GM19324 (cell line): ENCODE measurements around the gene PCSK1.
"Not testable (repeated sequence)": the region's sequence is repeated elsewhere in the genome, so short reads cannot be mapped to it uniquely, and the experiment has no call there.

ENCODE experiments used
- ATAC-seq: cut with Tn5 transposase; IDR thresholded peaks from one replicate; pipeline ENCODE4 v1.9.1; 2021; ENCODE audit warnings: mild to moderate bottlenecking, moderate library complexity; ENCODE audit not compliant: unreplicated experiment, low FRiP score

The PCSK1 gene

DNA sequence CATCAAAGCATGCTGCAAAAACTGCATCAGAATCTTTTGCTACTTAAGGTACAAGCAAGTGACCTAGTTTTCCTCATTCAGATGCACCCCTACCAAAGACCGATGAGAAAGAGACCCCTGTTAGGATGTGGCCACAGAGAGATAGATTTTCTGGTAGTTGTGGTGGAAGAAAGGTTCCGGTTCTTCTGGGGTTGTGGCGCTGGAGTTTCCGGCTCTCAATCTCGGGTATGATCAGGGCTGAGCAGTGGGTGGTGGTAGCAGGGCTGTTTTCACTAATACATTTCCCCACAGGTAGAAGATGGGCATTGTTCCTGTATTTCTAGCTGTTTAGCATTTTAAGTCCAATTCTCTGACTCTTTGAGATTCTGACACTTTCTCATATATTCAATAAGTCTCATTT is 58.4 kb downstream of the PCSK1 start:
- no peak for ATAC-seq

DNA sequence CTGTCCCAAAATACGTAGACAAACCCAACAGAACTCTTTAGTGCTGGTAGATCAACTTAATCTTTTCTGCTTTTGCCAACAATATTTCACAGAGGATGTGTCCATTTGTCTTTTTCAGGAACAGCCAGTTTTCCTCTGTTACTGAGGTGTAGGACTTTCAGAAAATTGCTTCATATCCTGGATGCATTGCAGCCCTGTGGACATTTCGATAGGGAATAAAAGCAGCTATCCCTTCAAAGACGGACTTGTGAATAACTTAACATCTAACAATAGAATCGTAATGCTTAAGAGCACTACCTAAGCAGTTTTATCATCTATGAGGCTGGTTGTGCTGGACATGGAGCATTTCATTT is 59.7 kb downstream of the PCSK1 start:
- no peak for ATAC-seq

DNA sequence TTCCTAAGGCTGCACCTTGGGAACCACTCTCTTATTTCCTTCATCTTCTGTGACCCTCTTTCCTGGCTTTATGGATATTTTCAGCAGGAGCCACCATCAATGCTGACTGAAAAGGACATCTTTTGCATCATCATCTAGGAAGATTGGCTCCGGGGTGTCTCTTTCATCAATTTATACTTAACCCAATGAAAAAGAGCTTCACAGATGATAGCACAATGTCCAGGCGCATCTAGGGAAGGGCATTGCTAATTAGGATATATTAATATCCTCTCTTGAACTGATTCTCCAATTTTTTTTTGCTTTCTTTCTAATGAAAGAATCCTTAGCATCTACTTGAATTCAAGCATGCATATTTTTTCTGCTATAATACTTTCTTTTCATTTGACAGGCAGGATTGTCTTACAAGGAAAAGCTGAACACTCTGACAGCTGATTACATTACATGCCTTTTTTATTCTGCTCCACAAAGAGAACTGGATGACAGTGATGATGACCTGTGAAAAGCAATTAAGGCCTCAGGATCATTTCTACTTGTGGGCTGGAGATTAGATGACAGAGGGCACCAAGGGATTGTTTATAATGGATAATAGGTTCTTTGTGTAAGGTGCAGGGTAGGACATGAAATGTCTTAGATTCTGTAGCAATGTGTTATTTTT is 60.2 kb downstream of the PCSK1 start:
- no peak for ATAC-seq

DNA sequence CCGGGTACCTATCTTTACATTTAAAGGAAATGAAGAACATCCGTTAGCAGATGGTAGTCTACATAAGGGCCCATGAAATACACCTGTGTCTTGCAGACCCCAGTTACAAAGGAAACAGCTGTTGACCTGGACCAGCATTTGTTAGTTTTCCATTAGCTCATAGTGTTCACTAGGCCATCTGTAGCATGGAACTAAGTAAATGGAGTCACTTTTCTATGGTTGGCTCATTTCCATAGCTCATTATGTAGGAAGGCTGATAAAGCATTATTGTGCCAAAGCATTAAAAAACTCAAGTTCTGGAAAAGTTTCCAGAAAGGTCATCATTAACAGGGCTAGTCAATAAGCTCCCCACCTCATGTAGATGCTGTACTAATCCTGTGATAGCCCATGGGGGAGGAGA is 62.1 kb downstream of the PCSK1 start:
- ATAC-seq = no peak

DNA sequence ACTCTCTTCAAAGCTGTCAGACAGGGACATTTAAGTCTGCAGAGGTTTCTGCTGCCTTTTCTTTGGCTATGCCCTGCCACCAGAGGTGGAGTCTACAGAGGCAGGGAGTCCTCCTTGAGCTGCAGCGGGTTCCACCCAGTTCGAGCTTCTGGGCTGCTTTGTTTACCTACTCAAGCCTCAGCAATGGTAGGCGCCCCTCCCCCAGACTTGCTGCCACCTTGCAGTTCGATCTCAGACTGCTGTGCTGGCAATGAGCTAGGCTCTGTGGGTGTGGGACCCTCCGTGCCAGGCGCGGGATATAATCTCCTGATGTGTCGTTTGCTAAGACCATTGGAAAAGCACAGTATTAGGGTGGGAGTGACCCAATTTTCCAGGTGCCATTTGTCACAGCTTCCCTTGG is 65.7 kb downstream of the PCSK1 start:
- not testable (repeated sequence) for ATAC-seq

DNA sequence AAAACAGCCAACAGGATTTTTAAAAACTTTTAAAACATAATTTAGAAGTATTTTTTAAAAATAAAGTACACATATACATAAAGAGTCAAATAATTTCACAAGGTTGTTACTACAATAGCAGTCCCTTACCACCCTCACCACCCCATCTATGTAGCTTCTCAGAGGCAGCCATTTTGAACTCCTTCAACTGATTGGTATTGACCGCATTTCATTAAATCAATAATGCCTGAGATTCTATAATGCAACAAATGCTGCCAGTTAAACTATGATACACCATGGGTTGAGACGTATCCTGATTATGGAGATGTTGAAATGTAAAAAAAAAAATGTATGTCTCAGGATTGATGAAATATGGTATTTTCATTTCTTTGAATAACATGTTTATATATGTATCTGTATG is 78.8 kb downstream of the PCSK1 start:
- no peak for ATAC-seq

DNA sequence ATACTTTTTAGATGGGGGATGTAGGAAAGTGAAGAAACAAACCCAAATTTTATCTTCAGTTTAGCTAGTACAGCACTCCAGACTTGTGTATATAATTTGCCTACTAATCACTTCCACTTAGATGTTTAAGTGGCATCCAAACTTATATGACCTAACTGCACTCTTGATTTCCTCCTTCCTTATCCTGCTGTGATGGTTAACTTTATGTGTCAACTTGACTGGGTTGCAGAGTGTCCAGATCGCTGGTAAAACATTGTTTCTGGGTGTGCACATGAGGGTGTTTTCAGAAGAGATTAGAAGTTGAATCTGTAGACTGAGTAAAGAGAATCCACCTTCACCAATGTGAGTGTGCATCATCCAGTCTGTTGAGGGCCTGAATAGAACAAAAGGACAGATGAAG is 79.8 kb downstream of the PCSK1 start:
- no peak for ATAC-seq

DNA sequence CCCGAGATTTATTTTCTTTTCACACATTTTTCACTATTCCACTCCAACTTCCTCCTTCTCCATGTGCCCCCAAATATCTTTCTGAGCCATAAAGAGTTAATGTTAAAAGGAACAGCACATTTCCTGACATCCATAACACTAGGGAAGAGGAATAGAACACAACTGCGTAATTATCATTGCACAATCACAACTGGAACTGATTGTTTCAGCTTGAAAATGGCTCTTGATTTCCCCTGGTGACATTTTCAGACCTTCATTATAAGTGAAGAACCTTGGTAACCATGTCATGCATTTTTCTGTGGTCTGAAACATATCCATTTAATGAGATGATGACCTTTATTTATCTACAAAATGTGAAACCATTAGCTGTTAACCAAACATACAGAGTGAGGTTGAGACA is 82.4 kb downstream of the PCSK1 start:
- ATAC-seq = no peak

DNA sequence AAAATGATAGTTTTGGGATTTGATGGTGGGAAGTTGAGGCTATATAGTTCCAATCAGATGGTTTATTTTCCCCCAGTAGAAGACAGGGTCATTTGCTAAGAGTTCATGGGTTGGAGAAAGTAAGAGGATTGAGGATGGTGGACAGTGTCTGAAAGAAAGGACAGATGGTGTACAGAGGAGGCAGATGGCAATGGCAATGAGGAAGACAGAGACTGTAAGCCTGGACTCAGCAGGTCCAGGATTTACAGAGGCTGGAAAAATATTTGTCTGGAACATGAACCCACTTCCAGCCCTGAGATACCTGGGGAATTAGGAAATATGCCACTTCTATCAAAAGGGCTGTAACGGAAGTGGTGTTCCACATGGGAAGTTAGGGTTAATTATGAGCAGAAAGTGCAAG is 84.5 kb downstream of the PCSK1 start:
- no peak for ATAC-seq

DNA sequence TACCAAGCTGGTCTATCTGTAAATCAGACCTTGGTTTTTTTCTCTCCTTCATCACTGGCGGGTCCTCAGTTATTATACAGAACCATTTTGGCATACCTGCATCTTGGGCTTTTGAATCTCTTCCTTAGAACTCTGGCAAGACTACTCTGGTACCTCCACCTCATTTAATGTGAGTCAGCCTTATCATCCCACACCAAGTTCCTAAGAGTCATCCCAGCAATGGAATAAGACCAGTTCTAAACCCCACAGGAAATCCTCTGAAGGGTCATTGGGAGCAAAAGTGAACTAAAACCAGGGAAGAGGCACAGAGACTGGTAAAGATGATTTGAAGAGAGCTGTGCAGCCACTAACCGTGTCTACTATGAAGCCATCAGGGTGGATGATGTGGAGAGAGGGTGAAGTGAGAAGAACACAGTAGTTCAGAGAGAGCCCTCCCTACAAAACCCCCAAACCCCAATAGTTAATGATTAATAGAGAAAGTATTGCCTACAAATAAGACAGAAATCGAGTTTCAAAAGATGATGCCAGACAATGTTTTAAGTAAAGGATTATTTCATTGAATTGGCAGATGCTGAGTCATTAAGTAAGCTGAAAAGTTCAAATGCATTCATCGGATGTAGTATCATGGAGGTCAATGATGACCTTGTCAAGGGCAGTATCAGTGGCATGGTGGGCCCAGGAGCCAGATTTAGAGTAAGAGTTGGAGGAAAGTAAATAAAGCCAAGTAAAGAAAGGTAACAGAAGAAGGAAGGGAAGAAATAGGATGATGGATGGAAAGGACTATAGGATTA is 85.4 kb downstream of the PCSK1 start:
- no peak for ATAC-seq

DNA sequence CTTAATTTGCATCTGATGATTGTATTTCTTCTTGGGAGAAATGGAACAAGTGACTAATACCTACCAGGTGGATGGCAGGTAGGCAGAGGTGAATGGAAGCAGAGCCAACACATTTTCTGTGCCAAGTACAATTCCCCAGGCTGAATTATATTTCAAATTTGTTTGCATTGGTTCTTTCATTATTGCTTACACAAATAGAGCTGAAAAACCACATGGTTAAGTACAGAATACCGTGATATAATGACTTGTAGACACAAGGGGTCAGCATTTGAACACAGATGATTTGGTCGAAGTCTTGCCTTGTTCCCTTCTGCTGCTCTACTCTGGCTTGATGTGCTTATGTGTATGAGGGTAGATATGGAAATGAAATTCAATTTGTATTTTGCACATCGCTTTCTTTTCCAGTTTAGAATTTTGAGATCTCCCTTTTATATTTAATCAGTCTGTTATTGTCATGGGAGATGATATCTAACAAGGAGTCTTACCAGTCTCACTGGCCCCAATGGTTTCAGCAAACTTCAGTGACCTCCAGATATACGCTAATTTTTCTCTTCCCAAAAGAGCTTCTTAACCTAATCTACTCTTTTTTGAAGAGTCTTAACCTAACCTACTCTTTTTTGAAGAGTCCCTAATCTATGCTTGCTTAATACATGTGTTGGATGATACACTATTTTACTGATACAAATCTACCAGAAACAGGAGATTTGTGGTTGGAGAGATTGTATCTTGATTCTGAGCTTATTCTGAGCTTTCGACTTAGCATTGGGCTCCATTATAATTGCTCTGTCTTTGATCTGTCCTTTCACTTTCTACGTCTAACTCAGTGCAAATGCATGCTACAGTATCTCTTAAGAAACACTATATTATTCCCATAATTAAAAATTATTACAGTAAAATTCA is 88.1 kb downstream of the PCSK1 start:
- ATAC-seq = peak; percentile 91

DNA sequence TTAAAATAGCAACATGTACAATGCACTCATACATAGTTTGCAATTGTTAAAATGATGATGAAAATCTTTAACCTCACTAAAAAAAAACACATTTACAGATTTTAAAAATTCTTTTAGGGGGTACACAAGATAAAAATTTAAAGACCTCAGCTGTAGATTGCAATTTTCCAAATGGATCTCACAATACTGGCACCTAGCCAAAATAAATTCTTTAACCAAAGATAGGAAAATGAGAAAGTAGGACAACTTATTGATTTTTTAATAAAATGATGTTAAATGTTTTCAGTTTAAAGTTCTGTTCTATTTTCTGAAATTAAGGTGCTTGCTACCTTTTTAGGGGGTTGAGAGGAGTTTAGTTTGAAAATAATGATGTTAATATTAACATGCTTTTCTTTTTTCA is 90.0 kb downstream of the PCSK1 start:
- no peak for ATAC-seq

DNA sequence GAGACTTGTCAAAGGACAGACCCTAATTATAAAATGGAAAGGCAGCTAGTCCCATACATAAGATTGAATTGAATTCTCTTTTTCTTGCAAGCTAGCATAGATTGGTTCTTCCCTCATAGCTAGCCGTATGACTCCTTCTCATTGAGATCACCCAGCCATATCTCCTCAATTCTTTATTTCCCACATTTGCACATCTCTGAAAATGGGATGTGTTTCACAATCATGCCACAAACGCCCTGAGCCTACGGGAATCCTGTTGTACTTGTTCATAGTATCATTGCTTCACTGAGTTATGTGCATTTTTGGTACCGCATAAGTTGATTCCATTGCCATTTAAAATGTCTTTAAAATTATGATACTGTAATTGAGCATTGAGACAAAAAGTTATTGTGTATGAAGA is 90.5 kb downstream of the PCSK1 start:
- no peak for ATAC-seq
